Esophagus muscularis mucosa (tissue), 4 donors: ENCODE results near the gene MB21D2. TPM values are rescaled to one million over a fixed set of nuclear protein-coding genes. Genes with fewer than 3 reads are reported as not detected.

Source experiments
- DNase-seq: peaks from one replicate; pipeline ENCODE4 v3.0.0-alpha.2; 2017; ENCODE audit errors: extremely low spot score
- H3K27ac ChIP-seq, 4 donors: fragments of 200-600 bp; sonication (generic); replicated peaks in 1 of 4; 1 replicate in 3 of 4; 2 replicates in 1 of 4; pipeline ENCODE4 v1.5.1; 2016 to 2019; ENCODE audit warnings: mild to moderate bottlenecking in 1 of 4
- H3K27me3 ChIP-seq, 4 donors: fragments of 200-600 bp; sonication (generic); one replicate each; pipeline versions ENCODE4 v1.5.1 to v1.6.0; 2016 to 2019
- H3K36me3 ChIP-seq, 4 donors: fragments of 200-600 bp; sonication (generic); one replicate each; pipeline ENCODE4 v1.5.1; 2016 to 2019
- H3K4me1 ChIP-seq, 4 donors: fragments of 200-600 bp; sonication (generic); one replicate each; pipeline ENCODE4 v1.5.1; 2016 to 2019
- H3K4me3 ChIP-seq, 4 donors: fragments of 200-600 bp; sonication (generic); 1 replicate in 2 of 4; 2 replicates in 2 of 4; pipeline ENCODE4 v1.5.1; 2016 to 2019; ENCODE audit warnings: mild to moderate bottlenecking in 4 of 4, moderate library complexity in 1 of 4
- H3K9me3 ChIP-seq, 4 donors: fragments of 200-600 bp; sonication (generic); 1 replicate in 3 of 4; 2 replicates in 1 of 4; pipeline ENCODE4 v1.5.1; 2016 to 2019
- CTCF ChIP-seq, 3 experiments: fragments of 200-600 bp in 2 of 3; fragments of 450-650 bp in 1 of 3; sonication (generic) in 2 of 3; IDR thresholded peaks; one replicate each; pipeline ENCODE4 v1.5.1; 2017 to 2019; ENCODE audit warnings: antibody characterized with exemption in 3 of 3, mild to moderate bottlenecking in 2 of 3, moderate library complexity in 1 of 3
- EP300 ChIP-seq: sonication (generic); formaldehyde crosslinking; IDR thresholded peaks from one replicate; pipeline ENCODE4 v1.6.1; 2017; ENCODE audit warnings: antibody characterized with exemption
- POLR2A ChIP-seq: fragments of 450-650 bp; IDR thresholded peaks from one replicate; pipeline ENCODE4 v1.6.1; 2017; ENCODE audit warnings: antibody characterized with exemption, moderate library complexity, mild to moderate bottlenecking, low read depth
- POLR2AphosphoS5 ChIP-seq, 2 donors: sonication (generic); formaldehyde crosslinking; IDR thresholded peaks; one replicate each; pipeline ENCODE4 v1.6.1; 2017; ENCODE audit warnings: antibody characterized with exemption in 2 of 2
- WGBS: methylation state at CpG from one replicate; pipeline ENCODE4 v1.1.5; 2018; 5-methylcytosine and 5-hydroxymethylcytosine counted together
- intact Hi-C: fragments of 100-400 bp; cut with DNase I; formaldehyde crosslinking; loops from one replicate; pipeline ENCODE4 v1.15.1; 2023
- total RNA-seq, 4 donors: library from RNA; depleted of rRNA; stranded (reverse); fragments of >200 nt; gene quantifications; one replicate each; pipeline versions ENCODE4 v1.1.0 to v1.2.1, GENCODE V29; 2016

MB21D2 gene
- total RNA-seq, 4 donors from 2014 or later = 5.4 to 11.5 (median 8.2) TPM

- no peaks in the 10 kb centered on the region for H3K36me3 ChIP-seq
- H3K9me3 ChIP-seq = no peaks in the 10 kb centered on the region
- intact Hi-C loops = loop anchor here (5.0 kb wide), 1 partner anchor 86 kb away; the partner anchor contains the start of gene MB21D2
- WGBS = 64% methylated on average over 6 of the region's 6 CpGs
- TF ChIP-seq POLR2AphosphoS5 (IDR thresholded peaks at IDR 0.05) (no peak), EP300 (no peak), CTCF (IDR thresholded peaks at IDR 0.05) (no peak), POLR2A (no peak)
- no peak for DNase-seq
- no peaks in the 10 kb centered on the region for H3K27me3 ChIP-seq
- no peak overlapping the region for H3K4me3 ChIP-seq
- H3K27ac ChIP-seq = no peak overlapping the region
- H3K4me1 ChIP-seq = peaks cover 17 to 54% (median 48%) of the 10 kb centered on the region in 4 donors
Observed at GRCh38 chr3:192831111-192831644, 86.5 kb downstream of the MB21D2 start.

- H3K27me3 ChIP-seq = no peaks in the 10 kb centered on the region
- no peak overlapping the region for H3K27ac ChIP-seq
- WGBS = 91% methylated on average over 7 of the region's 7 CpGs
- intact Hi-C loops = loop anchor here (5.0 kb wide), 1 partner anchor 87 kb away; the partner anchor contains the start of gene MB21D2
- DNase-seq = no peak
- peaks cover 16 to 54% (median 48%) of the 10 kb centered on the region in 4 donors for H3K4me1 ChIP-seq
- TF ChIP-seq POLR2A = no peak
- TF ChIP-seq POLR2AphosphoS5 (IDR thresholded peaks at IDR 0.05) = no peak
- no peak for TF ChIP-seq CTCF (IDR thresholded peaks at IDR 0.05)
- TF ChIP-seq EP300 = no peak
- H3K36me3 ChIP-seq = no peaks in the 10 kb centered on the region
- no peaks in the 10 kb centered on the region for H3K9me3 ChIP-seq
- no peak overlapping the region for H3K4me3 ChIP-seq
Observed at GRCh38 chr3:192830291-192831110, 87.2 kb downstream of the MB21D2 start.

- DNase-seq = no peak
- H3K9me3 ChIP-seq = no peaks in the 10 kb centered on the region
- no peak overlapping the region for H3K27ac ChIP-seq
- WGBS = 96% methylated on average over 7 of the region's 7 CpGs
- TF ChIP-seq EP300 = no peak
- TF ChIP-seq POLR2AphosphoS5 (IDR thresholded peaks at IDR 0.05) = no peak
- no peak for TF ChIP-seq POLR2A
- TF ChIP-seq CTCF (IDR thresholded peaks at IDR 0.05) = no peak
- H3K27me3 ChIP-seq = no peaks in the 10 kb centered on the region
- H3K36me3 ChIP-seq = no peaks in the 10 kb centered on the region
- peaks cover 12 to 50% (median 43%) of the 10 kb centered on the region in 4 donors for H3K4me1 ChIP-seq
- intact Hi-C loops = no loop called here
- no peak overlapping the region for H3K4me3 ChIP-seq
Observed at GRCh38 chr3:192827863-192828594, 89.6 kb downstream of the MB21D2 start.

- no peak overlapping the region for H3K27ac ChIP-seq
- H3K36me3 ChIP-seq = no peaks in the 10 kb centered on the region
- no peaks in the 10 kb centered on the region for H3K27me3 ChIP-seq
- intact Hi-C loops = no loop called here
- DNase-seq = no peak
- H3K4me1 ChIP-seq = peaks cover 6 to 42% (median 36%) of the 10 kb centered on the region in 4 donors
- H3K9me3 ChIP-seq = no peaks in the 10 kb centered on the region
- TF ChIP-seq POLR2AphosphoS5 (IDR thresholded peaks at IDR 0.05) = no peak
- no peak for TF ChIP-seq CTCF (IDR thresholded peaks at IDR 0.05)
- 65% methylated on average over 4 of the region's 4 CpGs for WGBS
- no peak overlapping the region for H3K4me3 ChIP-seq
Observed at GRCh38 chr3:192827208-192827607, 90.4 kb downstream of the MB21D2 start.
